ES-I3 (cell line): Measurements from ENCODE around the gene VAV2.

Experiments
- H3K36me3 ChIP-seq: 2 replicates; pipeline ENCODE4 v1.6.1; 2013; ENCODE audit warnings: mild to moderate bottlenecking, low read length, control low read depth, moderate library complexity; ENCODE audit not compliant: insufficient read depth
- H3K4me1 ChIP-seq: 2 replicates; pipeline ENCODE4 v1.6.1; 2013; ENCODE audit warnings: mild to moderate bottlenecking, control low read depth, low read length; ENCODE audit not compliant: insufficient read depth
- H3K9ac ChIP-seq: 2 replicates; pipeline ENCODE4 v1.6.1; 2013; ENCODE audit warnings: low read depth, mild to moderate bottlenecking, low read length, moderate library complexity
- H3K9me3 ChIP-seq: 2 replicates; pipeline ENCODE4 v1.6.1; 2013; ENCODE audit warnings: mild to moderate bottlenecking, low read length, moderate library complexity; ENCODE audit not compliant: control insufficient read depth, insufficient read depth

Gene VAV2

GRCh38 chr9:133919253-133920115, 72.6 kb downstream of the VAV2 start:
- Histone ChIP-seq H3K36me3 (no peaks in the 10 kb centered on the region), H3K9me3 (no peaks in the 10 kb centered on the region), H3K4me1 (peaks cover 12% of the 10 kb centered on the region), H3K9ac (no peak overlapping the region)

GRCh38 chr9:133918111-133918813, 73.9 kb downstream of the VAV2 start:
- Histone ChIP-seq H3K9ac (no peak overlapping the region), H3K36me3 (no peaks in the 10 kb centered on the region; the same call in 1 of the 2 replicates), H3K9me3 (no peaks in the 10 kb centered on the region), H3K4me1 (peaks cover 18% of the 10 kb centered on the region)

DNA sequence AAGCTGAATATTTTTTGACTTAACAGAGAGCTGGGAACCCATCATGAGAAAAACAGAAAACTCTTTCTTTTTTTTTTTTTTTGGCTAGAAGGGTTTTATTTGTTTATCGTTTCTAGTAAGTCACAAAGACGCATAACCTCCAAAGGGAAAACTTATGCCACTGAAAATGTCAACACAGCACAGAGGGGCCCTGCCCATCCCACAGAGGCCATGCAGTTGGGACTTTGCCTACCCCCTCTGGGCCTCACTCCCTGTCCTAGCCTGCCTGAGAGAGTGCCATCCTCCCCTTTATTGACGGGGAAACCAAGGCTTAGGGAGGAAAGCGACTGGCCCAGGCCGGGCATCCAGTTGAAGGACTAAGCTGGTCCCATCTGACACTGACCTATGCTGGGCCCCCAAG, 74.7 kb downstream of the VAV2 start:
- Histone ChIP-seq H3K36me3 (no peaks in the 10 kb centered on the region; the same call in 1 of the 2 replicates), H3K9me3 (no peaks in the 10 kb centered on the region), H3K9ac (no peak overlapping the region), H3K4me1 (peaks cover 18% of the 10 kb centered on the region)

DNA sequence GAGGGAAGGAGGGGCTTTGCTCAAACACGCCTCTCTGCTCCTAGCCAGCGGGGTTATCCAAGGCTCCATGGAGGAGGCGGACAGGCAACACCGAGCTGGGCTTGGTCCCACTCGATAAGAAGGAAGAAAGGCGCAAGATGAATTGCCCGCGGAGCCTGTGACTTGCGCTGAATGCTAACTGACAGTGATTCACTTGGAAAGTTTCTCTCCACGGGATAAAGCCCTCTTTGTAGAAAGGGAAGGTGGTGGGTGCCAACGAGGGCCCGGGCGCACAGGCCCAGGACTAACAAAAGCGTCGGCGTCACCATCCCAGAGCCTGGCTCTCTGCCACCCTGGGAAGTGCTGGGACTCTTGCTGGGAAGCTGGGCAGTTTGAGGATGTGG, 76.0 kb downstream of the VAV2 start:
- Histone ChIP-seq H3K9ac (no peak overlapping the region), H3K4me1 (peaks cover 18% of the 10 kb centered on the region), H3K36me3 (peaks cover 3% of the 10 kb centered on the region), H3K9me3 (no peaks in the 10 kb centered on the region)

DNA sequence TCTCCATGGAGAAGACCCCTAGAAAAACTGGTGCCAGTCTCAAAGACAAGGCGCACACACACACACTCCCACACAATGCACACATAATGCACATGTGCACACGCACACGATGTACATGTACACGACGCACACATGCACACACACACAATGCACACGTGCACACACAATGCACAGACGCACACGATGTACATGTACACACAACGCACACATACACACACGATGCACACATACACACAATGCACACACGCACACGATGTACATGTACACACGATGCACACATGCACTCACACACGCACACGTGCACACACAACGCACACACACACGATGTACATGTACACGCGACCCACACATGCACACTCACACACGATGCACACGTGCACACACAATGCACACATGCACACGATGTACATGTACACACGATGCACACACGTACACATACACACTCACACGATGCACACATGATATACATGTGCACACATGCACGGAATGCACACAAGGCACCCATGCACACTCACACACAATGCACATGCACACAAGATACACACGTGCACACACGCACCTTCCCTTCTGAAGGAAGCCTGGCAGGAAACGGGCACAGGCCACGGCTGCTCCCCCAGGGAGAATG, 76.5 kb downstream of the VAV2 start:
- peaks cover 18% of the 10 kb centered on the region for H3K4me1 ChIP-seq
- no peaks in the 10 kb centered on the region for H3K9me3 ChIP-seq
- no peak overlapping the region; the same call in 1 of the 2 replicates for H3K9ac ChIP-seq
- H3K36me3 ChIP-seq, result peaks cover 3% of the 10 kb centered on the region

DNA sequence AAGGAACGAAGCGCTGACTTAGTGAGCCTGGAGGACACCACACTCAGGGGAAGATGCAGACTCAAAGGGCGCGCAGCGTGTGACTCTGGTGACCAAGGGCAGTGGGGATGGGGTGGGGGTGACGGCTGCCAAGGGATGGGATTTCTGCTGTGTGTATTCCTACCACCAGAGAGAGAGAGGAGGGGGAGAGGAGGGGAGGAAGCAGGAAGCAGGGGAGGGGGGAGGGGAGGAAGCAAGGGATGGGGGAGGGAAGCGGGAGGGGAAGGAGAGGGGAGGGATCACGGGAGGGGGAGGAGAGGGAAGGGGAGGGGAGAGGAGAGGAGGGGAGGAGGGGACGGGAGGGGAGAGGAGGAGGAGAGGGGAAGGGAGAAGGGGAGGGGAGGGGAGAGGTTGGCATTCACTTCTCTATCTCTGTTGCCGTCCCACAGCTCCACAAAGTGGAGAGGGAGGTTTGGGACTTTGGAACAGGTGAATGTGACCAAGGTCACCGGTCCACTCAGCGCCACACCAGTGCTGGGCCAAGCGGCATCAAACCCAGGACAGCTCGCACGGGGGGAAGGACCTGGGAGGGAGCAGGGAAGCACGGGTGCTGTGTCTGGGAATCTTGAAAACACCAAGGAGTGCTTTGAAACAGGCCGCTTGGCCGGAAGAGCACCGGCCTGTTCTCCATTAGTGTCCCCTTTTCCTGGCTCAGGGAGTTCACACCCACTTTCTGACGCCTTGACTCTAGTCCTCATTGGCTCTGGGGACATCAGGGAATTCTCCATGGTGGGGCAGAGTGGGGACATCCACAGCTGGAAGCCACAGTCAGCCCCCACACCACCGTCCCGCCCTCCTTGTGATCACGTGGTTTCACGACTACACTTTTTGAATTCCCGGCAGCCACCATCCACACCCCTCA, 77.4 kb downstream of the VAV2 start:
- H3K9ac ChIP-seq, result peak overlapping the region; percentile 27; the same call in 1 of the 2 replicates
- no peaks in the 10 kb centered on the region for H3K9me3 ChIP-seq
- peaks cover 3% of the 10 kb centered on the region for H3K36me3 ChIP-seq
- peaks cover 18% of the 10 kb centered on the region for H3K4me1 ChIP-seq

- H3K9me3 ChIP-seq, result no peaks in the 10 kb centered on the region
- H3K4me1 ChIP-seq, result peaks cover 18% of the 10 kb centered on the region
- no peak overlapping the region for H3K9ac ChIP-seq
Observed at GRCh38 chr9:133913571-133914369, 78.4 kb downstream of the VAV2 start.

GRCh38 chr9:133910855-133911514, 81.1 kb downstream of the VAV2 start:
- H3K9me3 ChIP-seq, result no peaks in the 10 kb centered on the region
- H3K4me1 ChIP-seq, result peaks cover 18% of the 10 kb centered on the region
- H3K9ac ChIP-seq, result no peak overlapping the region
- peaks cover 3% of the 10 kb centered on the region for H3K36me3 ChIP-seq

More at GRCh38 chr9:133913571-133914369, 78.4 kb downstream of the VAV2 start:
- H3K36me3 ChIP-seq, result peaks cover 3% of the 10 kb centered on the region

DNA sequence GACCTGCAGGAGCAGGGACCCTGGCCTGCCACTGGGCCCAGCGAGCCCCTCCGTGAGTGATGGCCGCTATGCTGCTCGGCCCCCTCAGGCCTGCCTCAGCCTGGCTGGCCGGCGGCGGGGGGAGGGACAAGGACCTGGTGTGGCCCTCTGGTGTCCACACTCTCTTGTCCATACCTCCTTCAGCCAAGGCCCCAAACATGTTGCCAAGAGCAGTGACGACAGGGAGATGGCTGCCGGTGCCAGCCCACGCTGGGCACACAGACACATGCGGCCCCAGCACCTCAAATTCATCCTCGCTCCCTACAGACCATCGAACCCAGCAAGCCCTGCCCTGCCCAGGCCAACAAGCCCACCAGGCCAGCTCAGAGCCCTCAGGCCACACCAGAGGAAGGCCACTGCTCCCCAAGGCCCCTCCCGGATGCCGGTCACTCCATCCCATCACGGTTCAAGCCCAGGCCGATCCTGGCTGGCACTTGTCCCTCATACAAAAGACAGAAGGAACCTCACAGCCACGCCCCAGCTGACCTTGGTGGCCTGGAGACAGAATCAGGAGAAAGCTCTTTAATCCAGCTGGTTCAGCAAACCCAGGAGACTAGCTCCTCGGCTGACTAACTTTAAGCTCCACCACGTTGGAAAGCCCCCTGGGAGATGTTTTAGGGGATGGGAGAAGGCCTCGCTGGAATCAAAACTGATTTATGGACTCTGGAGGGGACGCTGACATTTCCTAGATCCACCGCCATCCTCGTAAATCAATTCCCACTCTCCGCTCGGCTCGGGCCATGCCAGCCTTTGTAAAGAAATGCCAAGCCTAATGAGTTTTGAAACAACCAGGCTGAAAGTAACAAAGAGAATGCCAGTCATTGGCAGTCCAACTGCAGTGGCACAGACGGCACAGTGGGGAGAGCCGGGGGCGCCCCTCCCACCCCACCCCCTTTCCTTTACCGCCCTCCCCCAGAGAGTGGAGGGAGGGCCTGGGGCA, 84.9 kb downstream of the VAV2 start:
- Histone ChIP-seq H3K9ac (no peak overlapping the region), H3K4me1 (no peaks in the 10 kb centered on the region)

GRCh38 chr9:133906218-133906617, 85.9 kb downstream of the VAV2 start:
- H3K9ac ChIP-seq, result no peak overlapping the region
- no peaks in the 10 kb centered on the region; the same call in 1 of the 2 replicates for H3K36me3 ChIP-seq
- H3K4me1 ChIP-seq, result no peaks in the 10 kb centered on the region
- no peaks in the 10 kb centered on the region for H3K9me3 ChIP-seq

More for the DNA sequence above, 84.9 kb downstream of the VAV2 start:
- H3K36me3 ChIP-seq, result peaks cover 3% of the 10 kb centered on the region
- no peaks in the 10 kb centered on the region for H3K9me3 ChIP-seq

DNA sequence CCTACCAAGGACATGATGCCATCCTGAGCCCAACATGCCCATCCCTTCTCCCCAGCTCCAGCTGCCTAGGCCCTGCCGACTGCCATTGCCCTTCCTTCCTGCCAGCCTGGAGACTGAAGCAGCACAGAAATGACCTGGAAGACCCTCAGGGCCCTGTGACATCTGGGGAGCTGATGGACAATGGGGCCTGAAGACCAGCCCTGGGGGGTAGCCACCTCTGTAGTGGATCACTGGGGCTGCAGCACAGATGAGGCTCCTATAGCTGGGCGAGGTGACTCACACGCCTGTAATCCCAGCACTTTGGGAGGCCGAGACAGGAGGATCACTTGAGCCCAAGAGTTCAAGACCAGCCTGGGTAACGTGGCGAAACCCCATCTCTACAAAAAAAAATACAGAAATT, 86.6 kb downstream of the VAV2 start:
- no peak overlapping the region for H3K9ac ChIP-seq
- H3K36me3 ChIP-seq, result no peaks in the 10 kb centered on the region
- no peaks in the 10 kb centered on the region for H3K9me3 ChIP-seq
- H3K4me1 ChIP-seq, result no peaks in the 10 kb centered on the region
